HG03575 (cell line): ENCODE data around the gene AP2B1.
"Not testable (repeated sequence)": the region's sequence is repeated elsewhere in the genome, so short reads cannot be mapped to it uniquely, and the experiment has no call there.

Source experiments
- ATAC-seq: cut with Tn5 transposase; IDR thresholded peaks from one replicate; pipeline ENCODE4 v1.9.1; 2021; ENCODE audit not compliant: unreplicated experiment, insufficient number of reproducible peaks, low FRiP score; ENCODE audit errors: extremely low read depth

Gene AP2B1

DNA sequence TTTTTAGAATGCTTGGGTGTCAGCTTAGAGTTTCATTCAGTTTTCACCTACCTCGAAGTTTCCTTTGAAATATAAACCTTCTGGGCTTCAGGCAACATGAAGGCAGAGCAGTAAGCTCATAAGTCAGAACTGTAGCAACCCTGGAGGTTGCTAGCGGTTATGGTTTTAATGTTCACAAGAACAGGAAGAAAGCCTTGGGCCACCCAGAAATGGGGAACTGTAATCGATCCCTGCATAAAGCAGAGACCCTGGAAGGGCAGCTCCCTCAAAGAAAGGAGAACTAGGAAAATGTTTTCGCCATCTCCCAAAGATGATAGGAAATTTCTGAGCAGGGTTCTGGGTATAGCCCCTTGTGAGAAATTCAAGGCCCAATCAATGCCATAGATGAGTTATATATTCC, 96.5 kb downstream of the AP2B1 start:
- no peak for ATAC-seq

GRCh38 chr17:35684055-35684802, 97.1 kb downstream of the AP2B1 start:
- no peak for ATAC-seq

DNA sequence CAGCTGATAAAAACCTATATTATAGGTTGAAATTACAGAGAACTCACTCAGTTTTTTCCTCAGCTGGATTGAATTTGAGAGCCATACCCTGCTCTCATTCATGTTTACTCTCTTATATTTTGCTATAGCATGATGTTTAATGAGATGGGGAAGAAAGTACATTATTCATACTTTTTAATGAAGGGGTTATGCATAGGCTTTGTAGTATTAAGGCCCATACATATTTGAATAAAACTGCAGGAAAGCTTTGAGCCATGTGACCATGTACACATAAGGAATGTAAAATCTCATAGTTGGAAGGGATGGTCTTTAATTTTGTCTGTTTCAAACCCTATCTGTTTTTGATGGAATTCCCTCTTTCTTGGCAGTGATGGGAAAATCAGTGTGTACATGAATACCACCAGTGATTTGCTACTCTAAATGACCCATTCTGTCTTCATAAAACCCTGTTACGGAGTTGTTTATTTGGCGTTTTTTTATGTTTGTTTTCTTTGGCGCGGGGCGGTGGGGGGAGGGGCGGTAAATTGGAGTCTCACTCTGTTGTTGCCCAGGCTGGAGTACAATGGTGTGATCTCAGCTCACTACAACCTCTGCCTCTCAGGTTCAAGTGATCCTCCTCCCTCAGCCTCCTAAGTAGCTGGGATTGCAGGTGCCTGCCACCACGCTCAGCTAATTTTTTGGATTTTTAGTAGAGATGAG, 105.5 kb downstream of the AP2B1 start:
- no peak for ATAC-seq

DNA sequence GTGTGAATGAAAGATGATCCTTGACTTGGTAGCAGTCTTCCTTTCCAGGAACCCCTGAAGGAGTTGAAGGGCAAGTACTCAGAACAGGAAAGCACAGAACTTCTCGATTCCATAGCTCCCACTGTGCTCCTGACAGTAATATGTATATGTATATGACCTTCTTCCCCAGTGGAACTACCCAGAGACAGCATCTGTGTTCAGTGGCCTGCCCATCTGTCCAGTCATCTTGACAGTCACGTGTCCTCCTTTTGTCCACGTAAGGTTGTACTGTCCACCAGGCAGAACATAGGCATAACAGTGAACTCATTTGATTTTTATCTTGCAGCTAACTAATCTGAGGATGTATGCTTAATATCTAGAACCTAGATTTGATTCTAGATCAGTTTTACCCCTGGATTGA, 106.5 kb downstream of the AP2B1 start:
- ATAC-seq: no peak

DNA sequence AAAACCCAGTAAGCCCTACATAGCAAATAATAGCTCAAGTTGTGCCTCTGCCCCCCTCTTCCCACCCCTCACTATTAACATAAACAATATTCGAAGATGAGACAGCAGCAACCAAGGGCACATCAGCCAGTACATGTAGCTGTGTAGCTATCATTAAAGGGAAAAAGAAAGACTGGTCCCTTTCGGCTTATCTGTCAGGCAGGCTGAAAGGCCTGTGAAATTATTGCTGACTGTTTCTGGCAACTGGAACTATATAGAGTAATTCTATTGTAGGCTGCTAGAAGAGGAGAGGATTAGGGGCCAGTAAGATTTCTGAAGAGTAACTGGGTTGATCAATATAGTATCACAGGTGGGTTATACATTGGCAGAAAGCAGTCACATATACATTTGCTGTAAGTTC, 107.8 kb downstream of the AP2B1 start:
- ATAC-seq: no peak

DNA sequence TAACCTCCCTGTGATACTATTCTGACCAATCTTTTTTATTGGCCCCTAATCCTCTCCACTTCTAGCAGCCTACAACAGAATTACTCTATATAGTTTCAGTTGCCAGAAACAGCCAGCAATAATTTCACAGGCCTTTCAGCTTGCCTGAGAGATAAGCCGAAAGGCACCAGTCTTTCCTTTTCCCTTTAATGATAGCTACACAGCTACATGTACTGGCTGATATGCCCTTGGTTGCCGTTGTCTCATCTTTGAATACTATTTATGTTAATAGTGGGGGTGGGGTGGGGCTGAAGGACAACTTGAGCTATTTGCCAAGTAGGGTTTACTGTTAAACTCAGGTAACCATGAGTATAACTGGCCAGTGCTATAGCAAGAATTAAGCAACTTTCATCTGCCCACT, 108.5 kb downstream of the AP2B1 start:
- ATAC-seq: no peak

DNA sequence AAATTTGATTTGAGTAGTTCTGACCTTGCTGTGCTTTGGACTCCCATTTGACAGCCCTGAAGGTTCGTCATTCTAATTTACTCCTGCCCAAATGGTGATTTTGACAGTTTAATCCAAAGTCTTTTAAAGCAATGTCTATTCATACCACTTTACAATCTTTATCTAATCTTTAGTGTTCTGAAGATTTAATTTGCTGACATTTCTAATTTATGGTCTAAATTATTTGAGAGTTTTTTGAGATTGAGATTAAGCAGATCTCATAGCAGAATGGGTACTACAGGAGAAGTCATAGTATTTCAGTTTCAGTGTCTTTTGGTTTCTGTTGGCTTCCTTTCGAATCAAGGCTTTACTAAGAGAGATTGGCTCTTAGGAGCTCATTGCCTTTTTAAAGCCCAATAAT, 111.7 kb downstream of the AP2B1 start:
- no peak for ATAC-seq

DNA sequence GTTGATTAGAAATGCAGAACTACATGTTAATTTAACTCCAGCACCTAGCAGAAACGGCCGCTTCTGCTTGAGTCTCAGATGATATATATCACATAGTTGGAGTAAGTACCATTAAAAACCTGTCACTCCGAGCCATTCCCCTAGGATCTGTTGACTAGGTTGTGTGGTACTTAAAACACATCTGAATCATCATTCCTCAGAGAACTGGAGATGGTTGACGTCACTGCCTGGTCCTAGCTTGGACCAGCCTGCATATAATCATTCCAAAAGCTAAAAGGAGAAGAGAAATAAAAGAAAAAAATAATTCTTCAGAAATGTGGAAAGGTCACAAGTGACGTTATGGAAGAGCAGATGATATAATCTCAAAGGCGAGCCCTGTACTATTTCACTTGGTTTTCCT, 113.0 kb downstream of the AP2B1 start:
- ATAC-seq: no peak

DNA sequence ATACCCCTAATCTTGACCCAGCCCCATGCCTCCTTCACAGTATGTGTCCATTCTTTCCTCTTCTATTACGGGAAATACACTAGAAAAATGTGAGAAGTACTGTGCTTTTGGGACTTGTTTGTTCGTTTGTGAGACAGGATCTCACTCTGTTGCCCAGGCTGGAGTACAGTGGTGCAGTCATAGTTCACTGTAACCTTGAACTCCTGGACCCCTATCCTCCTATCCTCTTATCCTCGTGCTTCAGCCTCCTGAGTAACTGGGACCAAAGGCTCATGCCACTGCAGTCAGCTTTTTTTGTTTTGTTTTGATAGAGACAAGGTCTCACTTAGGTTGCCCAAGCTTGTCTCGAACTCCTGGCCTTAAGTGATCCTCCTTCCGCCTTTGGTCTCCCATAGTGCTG, 114.4 kb downstream of the AP2B1 start:
- no peak for ATAC-seq

DNA sequence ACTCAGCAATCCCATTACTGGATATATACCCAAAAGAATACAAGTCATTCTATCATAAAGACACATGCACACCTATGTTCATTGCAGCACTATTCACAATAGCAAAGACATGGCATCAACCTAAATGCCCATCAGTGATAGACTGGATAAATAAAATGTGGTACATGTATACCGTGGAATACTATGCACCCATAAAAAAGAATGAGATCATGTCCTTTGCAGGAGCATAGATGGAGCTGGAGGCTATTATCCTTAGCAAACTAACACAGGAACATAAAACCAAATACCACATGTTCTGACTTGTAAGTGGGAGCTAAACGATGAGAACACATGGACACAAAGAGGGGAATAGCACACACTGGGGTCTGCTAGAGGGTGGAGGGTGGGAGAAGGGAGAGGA, 116.2 kb downstream of the AP2B1 start:
- not testable (repeated sequence) for ATAC-seq

DNA sequence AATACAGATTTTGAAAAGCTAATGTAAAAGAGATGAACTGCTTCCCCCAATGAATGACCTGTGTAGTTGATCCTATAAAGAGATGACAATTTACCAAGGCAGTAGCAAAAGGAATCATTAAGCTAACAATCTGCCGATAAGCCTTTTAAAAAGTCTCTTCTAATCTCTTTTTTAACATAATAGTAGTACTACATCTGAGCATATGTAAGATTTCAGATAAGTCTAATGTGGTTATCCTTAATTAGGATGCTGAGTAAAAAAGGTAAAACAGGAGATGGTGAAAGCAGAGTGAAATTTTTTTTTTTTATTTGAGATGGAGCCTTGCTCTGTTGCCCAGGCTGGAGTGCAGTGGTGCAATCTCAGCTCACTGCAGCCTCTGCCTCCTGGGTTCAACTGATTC, 118.1 kb downstream of the AP2B1 start:
- no peak for ATAC-seq

- ATAC-seq: no peak
Observed at GRCh38 chr17:35705705-35706104, 118.6 kb downstream of the AP2B1 start.

DNA sequence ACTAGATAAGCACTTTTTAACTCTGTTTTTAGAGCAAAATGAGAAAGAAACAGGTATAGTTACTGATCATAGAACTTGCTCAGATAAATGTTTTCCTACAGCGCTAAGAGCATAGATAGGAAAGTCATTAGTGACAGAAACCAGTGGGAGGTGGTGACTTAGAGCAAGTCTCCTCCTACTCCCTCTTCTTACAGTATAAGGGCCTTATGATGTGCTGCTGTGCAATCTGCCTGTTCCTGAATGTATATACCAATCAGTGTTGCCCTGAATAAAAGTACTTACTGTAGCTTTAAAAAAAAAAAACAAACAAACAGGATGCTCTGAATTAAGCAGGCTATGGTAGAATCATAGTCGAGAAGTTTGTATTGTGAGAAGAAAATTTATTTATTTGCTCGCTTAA, 121.0 kb downstream of the AP2B1 start:
- ATAC-seq: no peak

- no peak for ATAC-seq
Observed at GRCh38 chr17:35708951-35709350, 121.8 kb downstream of the AP2B1 start.

DNA sequence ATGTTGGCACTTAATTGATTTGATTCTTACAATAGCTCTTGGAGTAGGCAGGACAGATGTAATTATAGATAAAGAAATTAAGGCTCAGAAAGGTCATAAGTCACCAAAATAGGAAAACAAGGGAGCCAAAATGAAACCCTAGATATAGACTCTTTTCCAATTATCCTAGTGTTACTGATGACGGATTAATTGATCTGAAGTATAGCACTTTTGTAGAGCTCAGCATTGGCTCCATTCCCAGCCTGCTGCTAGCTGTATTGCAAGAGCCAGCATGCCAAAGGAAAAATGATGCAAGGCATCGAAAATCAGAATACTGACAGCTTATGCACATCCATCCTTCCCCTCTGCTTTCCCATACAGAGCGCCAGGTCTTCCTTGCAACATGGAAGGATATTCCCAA, 122.8 kb downstream of the AP2B1 start:
- no peak for ATAC-seq

GRCh38 chr17:35710950-35711349, 123.8 kb downstream of the AP2B1 start:
- no peak for ATAC-seq

DNA sequence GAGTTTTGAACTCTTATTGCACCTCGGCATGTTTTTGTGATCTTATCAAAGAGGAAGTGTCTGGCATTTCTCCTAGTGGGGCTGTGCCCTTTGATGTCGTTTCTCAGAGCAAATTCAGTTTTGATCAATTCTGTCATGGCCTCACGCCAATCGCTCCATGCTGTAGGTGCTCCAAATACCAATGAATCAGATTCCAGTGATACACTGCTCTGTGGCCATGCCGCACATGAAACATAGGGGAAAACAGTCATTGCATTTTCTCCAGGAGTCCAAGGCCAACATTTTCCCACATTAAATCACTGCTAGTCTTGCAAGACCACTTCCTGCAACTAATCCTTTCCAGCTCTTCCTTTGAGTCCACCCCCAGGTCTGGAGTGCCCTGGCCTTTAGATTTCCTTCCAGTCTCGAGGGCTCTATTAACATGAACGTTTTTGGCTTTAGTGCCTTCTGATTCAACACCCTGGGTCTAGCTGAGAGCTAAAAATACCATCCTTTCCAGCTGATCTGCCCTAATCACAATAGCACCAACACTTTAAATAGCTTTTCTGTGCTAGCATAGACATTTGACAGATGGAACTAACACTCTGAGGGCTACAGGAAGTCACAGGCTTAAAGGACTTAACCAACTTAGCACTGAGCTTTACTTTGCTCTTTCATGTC, 126.1 kb downstream of the AP2B1 start:
- no peak for ATAC-seq

GRCh38 chr17:35714988-35715387, 127.9 kb downstream of the AP2B1 start:
- no peak for ATAC-seq

- no peak for ATAC-seq
Observed at GRCh38 chr17:35715416-35715815, 128.3 kb downstream of the AP2B1 start.

- ATAC-seq: no peak
Observed at GRCh38 chr17:35716173-35716572, 129.1 kb downstream of the AP2B1 start.
